ENCODE data around the gene CLPTM1L. TPM values are rescaled to one million over a fixed set of nuclear protein-coding genes. Genes with fewer than 3 reads are reported as not detected.

The CLPTM1L gene
- polyA plus RNA-seq, 2 of the 4 experiments (the other 2 are of a cell fraction): 171 to 173 TPM

DNA sequence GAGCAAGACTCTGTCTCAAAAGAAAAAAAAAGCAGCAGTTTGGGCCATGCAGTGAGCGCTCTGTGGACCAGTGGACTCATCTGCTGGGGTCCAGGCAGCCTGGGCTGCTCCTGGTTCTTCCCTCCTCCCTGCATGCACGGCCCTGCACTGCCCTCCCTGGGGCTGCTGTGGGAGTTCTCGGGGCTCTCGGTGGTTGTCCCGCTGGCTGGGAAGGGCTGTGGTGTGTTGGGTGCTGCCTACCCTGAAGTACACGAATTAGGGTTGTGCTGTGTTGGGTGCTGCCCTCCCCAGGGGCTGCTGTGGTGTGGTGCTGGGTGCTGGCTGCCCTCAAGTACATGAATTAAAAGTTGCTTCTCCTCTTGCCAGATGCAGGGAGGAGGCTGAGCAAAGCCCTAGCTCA, 18.3 kb upstream of the CLPTM1L start:
- Histone ChIP-seq H3K9me3 (no peaks in the 10 kb centered on the region), H3K27ac (no peak overlapping the region), H3K4me1 (no peaks in the 10 kb centered on the region), H3K4me3 (no peak overlapping the region; the same call in 2 of the 3 replicates), H3K4me2 (peak overlapping the region; percentile 47; the same call in 1 of the 3 replicates)
- ChIA-PET CTCF (interaction anchor here (1.1 to 2.3 kb wide), 3 partner anchors 17 to 291 kb away, joined by 3 to 11 read pairs (median 8); no protein-coding TSS in a partner anchor), POLR2A (interaction anchor here (1.0 kb wide), 1 partner anchor 18 kb away, joined by 3 read pairs; no protein-coding TSS in a partner anchor)
- ATAC-seq (peak; percentile 62 to 82; a peak in 5 of 6 replicates), FAIRE-seq (no peak), DNase-seq (ENCODE audit: low read depth in 1 of 2, low spot score in 1 of 2) (peak in 1 of 2 experiments; percentile 28)
- 0% methylated on average over 4 of the region's 6 CpGs for WGBS (ENCODE audit: missing lambda C conversion rate)
- TF ChIP-seq, protein P1, sequence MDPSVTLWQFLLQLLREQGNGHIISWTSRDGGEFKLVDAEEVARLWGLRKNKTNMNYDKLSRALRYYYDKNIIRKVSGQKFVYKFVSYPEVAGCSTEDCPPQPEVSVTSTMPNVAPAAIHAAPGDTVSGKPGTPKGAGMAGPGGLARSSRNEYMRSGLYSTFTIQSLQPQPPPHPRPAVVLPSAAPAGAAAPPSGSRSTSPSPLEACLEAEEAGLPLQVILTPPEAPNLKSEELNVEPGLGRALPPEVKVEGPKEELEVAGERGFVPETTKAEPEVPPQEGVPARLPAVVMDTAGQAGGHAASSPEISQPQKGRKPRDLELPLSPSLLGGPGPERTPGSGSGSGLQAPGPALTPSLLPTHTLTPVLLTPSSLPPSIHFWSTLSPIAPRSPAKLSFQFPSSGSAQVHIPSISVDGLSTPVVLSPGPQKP (IDR thresholded peaks at IDR 0.05; ENCODE audit: low read depth, low read length): no peak
- TF ChIP-seq, protein P2, sequence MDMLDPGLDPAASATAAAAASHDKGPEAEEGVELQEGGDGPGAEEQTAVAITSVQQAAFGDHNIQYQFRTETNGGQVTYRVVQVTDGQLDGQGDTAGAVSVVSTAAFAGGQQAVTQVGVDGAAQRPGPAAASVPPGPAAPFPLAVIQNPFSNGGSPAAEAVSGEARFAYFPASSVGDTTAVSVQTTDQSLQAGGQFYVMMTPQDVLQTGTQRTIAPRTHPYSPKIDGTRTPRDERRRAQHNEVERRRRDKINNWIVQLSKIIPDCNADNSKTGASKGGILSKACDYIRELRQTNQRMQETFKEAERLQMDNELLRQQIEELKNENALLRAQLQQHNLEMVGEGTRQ (IDR thresholded peaks at IDR 0.05): no peak
- TF ChIP-seq EHMT2 (IDR thresholded peaks at IDR 0.05; ENCODE audit: low read depth) (no peak), RCOR1 (IDR thresholded peaks at IDR 0.05; ENCODE audit: low read depth, low read length) (no peak), HOXB13 (CRISPR knock-in tag; IDR thresholded peaks at IDR 0.05; ENCODE audit: low read depth) (no peak), JUN (IDR thresholded peaks at IDR 0.05) (no peak), ZNF302 (CRISPR knock-in tag; IDR thresholded peaks at IDR 0.05) (no peak), JUNB (IDR thresholded peaks at IDR 0.05) (no peak), HEYL (CRISPR knock-in tag; IDR thresholded peaks at IDR 0.05) (no peak), CBX2 (IDR thresholded peaks at IDR 0.05; ENCODE audit: borderline replicate concordance, low read depth) (no peak)
- TF ChIP-seq, protein P3, sequence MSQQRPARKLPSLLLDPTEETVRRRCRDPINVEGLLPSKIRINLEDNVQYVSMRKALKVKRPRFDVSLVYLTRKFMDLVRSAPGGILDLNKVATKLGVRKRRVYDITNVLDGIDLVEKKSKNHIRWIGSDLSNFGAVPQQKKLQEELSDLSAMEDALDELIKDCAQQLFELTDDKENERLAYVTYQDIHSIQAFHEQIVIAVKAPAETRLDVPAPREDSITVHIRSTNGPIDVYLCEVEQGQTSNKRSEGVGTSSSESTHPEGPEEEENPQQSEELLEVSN (IDR thresholded peaks at IDR 0.05; ENCODE audit: borderline replicate concordance, low read depth): no peak
- TF ChIP-seq, protein P4, sequence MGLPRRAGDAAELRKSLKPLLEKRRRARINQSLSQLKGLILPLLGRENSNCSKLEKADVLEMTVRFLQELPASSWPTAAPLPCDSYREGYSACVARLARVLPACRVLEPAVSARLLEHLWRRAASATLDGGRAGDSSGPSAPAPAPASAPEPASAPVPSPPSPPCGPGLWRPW (IDR thresholded peaks at IDR 0.05): no peak

DNA sequence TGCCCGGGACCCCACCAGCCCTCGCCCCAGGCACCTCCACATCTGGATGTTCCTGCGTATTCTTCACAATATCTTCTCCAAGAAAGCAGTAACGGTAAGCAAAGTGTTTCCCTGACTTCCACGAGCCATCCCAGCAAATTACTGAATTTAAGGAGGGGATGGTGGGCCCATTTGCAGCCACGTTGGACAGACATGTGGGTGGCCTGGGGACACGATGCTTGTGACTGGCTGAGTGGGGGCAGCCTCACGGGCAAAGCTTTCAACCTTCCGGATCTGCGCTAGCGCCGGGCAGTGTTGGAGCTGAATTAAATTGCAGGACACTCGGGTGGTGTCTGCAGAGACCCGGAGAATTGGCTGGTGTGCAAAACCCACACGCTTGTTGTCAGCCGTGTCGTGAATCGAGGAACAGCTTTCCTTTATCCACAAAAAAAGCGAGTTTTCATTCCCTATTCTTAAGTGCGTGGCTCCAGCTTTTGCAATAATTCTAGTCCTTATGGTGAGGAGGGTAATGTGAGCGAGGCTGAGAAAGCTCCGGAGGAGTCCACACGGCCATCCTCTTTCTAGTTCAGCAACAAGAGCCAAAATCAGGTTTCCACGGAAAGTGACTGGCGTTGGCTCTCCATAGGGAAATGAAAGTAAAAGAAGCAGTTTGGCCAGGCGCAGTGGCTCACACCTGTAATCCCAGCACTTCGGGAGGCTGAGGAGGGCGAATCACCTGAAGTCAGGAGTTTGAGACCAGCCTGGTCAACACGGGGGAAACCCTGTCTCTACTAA, 17.5 kb upstream of the CLPTM1L start:
- peak in 1 of 2 experiments; percentile 9; a peak in 1 of 6 replicates for ATAC-seq
- Histone ChIP-seq H3K4me3 (no peak overlapping the region; the same call in 2 of the 3 replicates), H3K9me3 (no peaks in the 10 kb centered on the region), H3K4me1 (no peaks in the 10 kb centered on the region), H3K27ac (no peak overlapping the region), H3K4me2 (peak overlapping the region; percentile 47; the same call in 1 of the 3 replicates)
- TF ChIP-seq RCOR1 (IDR thresholded peaks at IDR 0.05; ENCODE audit: low read depth, low read length): no peak
- TF ChIP-seq, protein P5, sequence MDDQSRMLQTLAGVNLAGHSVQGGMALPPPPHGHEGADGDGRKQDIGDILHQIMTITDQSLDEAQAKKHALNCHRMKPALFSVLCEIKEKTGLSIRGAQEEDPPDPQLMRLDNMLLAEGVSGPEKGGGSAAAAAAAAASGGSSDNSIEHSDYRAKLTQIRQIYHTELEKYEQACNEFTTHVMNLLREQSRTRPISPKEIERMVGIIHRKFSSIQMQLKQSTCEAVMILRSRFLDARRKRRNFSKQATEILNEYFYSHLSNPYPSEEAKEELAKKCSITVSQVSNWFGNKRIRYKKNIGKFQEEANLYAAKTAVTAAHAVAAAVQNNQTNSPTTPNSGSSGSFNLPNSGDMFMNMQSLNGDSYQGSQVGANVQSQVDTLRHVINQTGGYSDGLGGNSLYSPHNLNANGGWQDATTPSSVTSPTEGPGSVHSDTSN (IDR thresholded peaks at IDR 0.05): no peak
- no peak for TF ChIP-seq MYC (IDR thresholded peaks at IDR 0.05; ENCODE audit: borderline replicate concordance, low read length)
- TF ChIP-seq ZSCAN20 (CRISPR knock-in tag; IDR thresholded peaks at IDR 0.05): no peak
- no peak for TF ChIP-seq RAD21 (conservative IDR thresholded peaks at IDR 0.05 in 1 of 2, IDR thresholded peaks at IDR 0.05 in 1 of 2)
- no peak for TF ChIP-seq HEYL (CRISPR knock-in tag; IDR thresholded peaks at IDR 0.05)
- TF ChIP-seq EP300 (IDR thresholded peaks at IDR 0.05): no peak
- TF ChIP-seq, protein P6, sequence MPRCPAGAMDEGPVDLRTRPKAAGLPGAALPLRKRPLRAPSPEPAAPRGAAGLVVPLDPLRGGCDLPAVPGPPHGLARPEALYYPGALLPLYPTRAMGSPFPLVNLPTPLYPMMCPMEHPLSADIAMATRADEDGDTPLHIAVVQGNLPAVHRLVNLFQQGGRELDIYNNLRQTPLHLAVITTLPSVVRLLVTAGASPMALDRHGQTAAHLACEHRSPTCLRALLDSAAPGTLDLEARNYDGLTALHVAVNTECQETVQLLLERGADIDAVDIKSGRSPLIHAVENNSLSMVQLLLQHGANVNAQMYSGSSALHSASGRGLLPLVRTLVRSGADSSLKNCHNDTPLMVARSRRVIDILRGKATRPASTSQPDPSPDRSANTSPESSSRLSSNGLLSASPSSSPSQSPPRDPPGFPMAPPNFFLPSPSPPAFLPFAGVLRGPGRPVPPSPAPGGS (IDR thresholded peaks at IDR 0.05): no peak
- TF ChIP-seq KDM5A (IDR thresholded peaks at IDR 0.05): no peak
- TF ChIP-seq, protein P4 (IDR thresholded peaks at IDR 0.05): no peak
- TF ChIP-seq FOSB (CRISPR knock-in tag; IDR thresholded peaks at IDR 0.05): no peak
- TF ChIP-seq KDM1A (IDR thresholded peaks at IDR 0.05; ENCODE audit: low read depth): no peak
- no peak for TF ChIP-seq CHD2 (IDR thresholded peaks at IDR 0.05; ENCODE audit: low read length, partially characterized antibody)
- 46% methylated on average over 29 of the region's 29 CpGs for WGBS (ENCODE audit: missing lambda C conversion rate)
- CTCF ChIA-PET: interaction anchor here (0.6 to 2.6 kb wide), 4 partner anchors 18 to 187 kb away, joined by 3 to 14 read pairs (median 8); no protein-coding TSS in a partner anchor
- POLR2A ChIA-PET: interaction anchor here (1.0 kb wide), 1 partner anchor 17 kb away, joined by 3 read pairs; no protein-coding TSS in a partner anchor
- no peak for FAIRE-seq
- no peak for DNase-seq (ENCODE audit: low read depth in 1 of 2, low spot score in 1 of 2)
